ENCODE results near the gene GNG7.
A peak's percentile ranks its signal among the peaks of the same experiment; 100 is the strongest.
"Not testable (repeated sequence)": the region's sequence is repeated elsewhere in the genome, so short reads cannot be mapped to it uniquely, and the experiment has no call there.

GNG7 gene

GRCh38 chr19:2646866-2647535 lies 55.5 kb downstream of the GNG7 start:
- DNase-seq (ENCODE audit: low read depth in 2 of 2, low spot score in 1 of 2) = no peak

- no peak for DNase-seq (ENCODE audit: low read depth in 2 of 2, low spot score in 1 of 2)
Measured at GRCh38 chr19:2645826-2646225, 56.7 kb downstream of the GNG7 start.

DNA sequence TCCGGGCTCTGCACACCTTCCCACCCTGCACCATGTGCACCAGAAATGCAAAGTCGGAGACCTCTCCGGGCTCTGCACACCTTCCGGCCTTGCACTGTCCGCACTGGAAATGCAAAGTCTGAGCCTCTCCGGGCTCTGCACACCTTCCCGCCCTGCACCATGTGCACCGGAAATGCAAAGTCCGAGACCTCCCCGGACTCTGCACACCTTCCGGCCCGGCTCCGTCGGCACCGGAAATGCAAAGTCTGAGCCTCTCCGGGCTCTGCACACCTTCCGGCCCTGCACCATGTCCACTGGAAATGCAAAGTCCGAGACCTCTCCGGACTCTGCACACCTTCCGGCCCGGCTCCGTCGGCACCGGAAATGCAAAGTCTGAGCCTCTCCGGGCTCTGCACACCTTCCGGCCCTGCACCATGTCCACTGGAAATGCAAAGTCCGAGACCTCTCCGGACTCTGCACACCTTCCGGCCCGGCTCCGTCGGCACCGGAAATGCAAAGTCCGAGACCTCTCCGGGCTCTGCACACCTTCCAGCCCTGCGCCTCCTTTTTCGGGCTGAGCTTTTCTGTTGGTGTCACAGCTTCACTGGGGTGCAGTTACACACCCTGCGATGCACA lies 59.3 kb downstream of the GNG7 start:
- not testable (repeated sequence) for DNase-seq (ENCODE audit: low read depth in 2 of 2, low spot score in 1 of 2)

DNA sequence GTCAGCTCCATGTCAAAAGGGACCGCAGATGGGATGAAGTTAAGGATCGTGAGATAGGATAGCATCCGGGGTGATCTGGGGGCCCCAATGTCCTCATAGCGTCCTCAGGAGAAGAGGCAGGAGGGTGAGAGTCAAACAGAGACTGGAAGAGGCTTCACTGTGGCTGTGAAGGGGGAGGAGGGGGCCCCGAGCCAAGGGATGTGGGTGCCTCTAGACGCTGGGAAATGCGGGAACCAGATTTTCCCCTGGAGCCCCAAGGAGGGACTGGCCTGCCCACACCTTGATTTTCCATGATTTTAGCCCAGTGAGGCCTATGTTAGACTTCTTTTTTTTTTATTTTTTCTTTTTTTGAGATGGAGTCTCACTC lies 61.2 kb downstream of the GNG7 start:
- DNase-seq (ENCODE audit: low read depth in 2 of 2, low spot score in 1 of 2) = no peak

DNA sequence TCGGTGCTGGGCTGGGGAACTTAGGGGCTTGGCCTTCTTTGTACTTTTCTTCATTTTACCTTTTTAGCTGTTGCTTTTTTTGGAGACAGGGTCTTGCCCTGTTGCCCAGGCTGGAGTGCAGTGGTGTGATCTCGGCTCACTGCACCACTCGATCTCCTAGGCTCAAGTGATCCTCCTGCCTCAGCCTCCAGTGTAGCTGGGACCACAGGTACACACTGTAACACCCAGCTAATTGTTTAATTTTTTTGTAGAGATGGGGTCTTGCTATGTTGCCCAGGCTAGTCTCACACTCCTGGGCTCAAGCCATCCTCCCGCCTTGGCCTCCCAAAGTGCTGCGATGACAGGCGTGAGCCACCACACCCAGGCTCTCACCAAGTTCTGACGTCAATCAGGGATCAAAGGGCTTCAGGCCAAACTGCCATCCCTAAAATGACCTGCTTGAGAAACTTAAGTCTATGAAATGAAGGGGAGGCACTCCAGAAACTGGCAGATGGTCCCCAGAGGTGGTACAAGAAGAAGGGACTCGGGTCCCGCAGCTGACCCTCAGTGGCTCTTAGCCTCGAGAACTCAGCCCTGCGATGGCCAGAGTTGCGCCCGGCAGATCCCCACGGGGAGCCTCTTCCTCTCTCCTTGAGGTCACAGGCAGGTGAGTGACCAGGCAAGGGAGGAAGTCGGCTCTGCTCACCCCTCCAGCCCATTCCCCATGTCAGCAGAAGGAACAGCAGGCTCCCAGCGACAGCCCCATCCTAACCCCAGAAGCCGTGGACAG lies 61.7 kb downstream of the GNG7 start:
- DNase-seq (ENCODE audit: low read depth in 2 of 2, low spot score in 1 of 2) = no peak

DNA sequence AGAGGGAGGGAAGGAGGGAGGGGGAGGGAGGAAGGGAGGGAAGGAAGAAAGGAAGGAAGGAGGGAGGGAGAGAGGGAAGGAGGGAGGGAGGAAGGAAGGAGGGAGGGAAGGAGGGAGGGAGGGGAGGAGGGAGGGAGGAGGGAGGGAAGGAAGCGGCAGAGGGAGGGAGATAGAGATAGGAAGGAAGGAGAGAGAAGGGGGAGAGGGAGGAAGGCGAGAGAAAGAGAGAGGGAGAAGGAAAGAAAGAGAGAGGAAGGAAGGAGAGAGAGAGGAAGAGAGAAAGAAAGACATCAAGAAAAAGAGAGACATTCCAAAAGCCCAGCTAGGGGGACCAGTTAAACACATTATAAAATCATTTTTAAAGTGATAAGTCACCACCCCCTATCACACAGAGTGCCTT lies 62.5 kb downstream of the GNG7 start:
- no peak for DNase-seq (ENCODE audit: low read depth in 2 of 2, low spot score in 1 of 2)

- no peak for DNase-seq (ENCODE audit: low read depth in 2 of 2, low spot score in 1 of 2)
Measured at GRCh38 chr19:2638417-2638940, 64.0 kb downstream of the GNG7 start.

DNA sequence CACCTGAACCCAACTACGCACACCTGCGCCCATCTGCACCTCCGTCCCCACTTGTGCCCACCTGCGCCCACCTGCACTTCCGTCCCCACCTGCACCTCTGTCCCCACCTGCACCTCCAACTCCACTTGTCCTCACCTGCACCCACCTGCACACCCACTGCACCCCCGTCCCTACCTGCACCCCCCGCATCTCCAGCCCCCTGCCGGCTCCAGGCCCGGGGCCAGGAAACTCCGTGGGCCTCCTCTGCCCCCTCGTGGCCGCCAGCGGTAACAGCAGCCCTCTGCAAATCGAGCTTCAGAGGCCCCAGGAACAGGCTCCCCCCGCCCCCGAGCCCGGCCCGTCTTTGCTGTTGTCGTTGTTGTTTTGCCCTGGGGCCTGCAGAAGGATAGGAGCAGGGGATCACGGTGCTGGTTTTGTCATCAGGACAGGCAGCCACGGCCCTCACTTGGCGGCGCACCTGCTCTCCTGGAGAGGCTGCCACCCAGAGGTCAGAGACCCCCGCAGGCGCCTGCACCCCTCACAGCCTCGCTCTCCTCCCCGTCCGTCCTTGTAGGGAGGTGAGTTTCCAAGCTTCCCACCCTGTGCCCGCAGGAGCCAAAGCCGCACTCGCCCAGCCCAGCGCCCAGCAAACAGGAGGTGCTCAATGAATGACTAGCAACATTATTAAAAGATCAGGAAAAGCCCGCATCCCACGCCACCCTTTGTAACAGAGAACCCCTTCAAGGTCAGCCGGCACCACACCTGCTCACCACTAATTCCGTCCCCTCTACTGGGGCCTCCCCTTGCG lies 65.4 kb downstream of the GNG7 start:
- DNase-seq (ENCODE audit: low read depth in 2 of 2, low spot score in 1 of 2) = peak; percentile 39 to 59

DNA sequence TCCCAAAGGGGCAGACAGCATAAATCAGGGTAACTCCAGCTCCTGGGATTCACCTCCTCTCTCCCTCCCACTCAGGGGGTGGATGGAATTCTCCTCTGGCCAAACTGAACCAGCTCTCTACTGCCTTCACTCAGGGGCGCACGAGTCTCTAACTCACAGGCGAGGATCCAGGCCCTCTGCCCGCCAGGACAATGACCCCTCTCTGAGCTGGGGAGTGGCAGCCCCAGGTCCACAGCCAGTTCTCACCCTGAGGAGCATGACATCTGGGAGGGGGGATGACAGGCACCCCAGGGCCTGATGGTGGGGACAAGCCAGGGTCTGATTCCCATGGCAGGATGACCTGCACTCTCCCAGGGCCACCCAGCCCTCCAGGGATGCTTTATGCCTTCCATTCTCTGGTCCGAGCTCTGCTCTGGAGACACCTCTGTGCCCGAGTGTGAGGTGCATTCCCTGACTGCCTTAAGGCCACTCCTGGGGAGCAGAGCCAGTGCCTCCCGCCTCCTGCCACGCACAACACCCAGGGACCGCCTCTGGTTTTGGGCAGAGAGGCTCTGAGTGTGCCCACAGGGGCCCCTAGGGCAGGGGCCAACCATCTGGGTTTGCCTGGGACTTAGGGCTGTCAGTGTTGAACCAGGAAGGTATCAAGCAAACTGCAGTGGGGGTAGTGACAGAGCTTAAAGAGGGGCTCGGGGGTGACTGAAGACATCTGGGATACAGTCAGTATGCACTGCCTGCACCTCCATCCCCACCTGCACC lies 66.2 kb downstream of the GNG7 start:
- DNase-seq (ENCODE audit: low read depth in 2 of 2, low spot score in 1 of 2) = no peak

DNA sequence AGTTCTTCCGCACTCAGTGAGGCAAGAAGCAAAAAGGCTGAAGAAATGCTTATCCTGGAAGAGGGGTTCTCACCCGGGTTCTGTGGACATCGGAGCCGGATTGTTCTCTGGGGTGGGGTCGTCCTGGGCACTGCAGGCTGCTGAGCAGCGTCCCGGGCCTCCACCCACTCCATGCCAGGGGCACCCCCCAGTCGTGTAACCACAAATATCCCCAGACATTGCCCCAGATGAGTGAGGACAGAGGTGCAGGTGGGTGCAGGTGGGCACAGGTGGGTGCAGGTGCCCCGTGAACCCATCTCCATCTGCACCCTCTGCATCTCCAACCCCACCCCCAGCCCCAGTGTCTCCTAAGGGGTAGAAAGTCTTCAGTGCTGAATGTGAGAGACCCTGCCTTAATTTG lies 67.5 kb downstream of the GNG7 start:
- DNase-seq (ENCODE audit: low read depth in 2 of 2, low spot score in 1 of 2) = no peak

GRCh38 chr19:2634228-2634951 lies 68.1 kb downstream of the GNG7 start:
- no peak for DNase-seq (ENCODE audit: low read depth in 2 of 2, low spot score in 1 of 2)

- no peak for DNase-seq (ENCODE audit: low read depth in 2 of 2, low spot score in 1 of 2)
Measured at GRCh38 chr19:2633693-2634075, 68.8 kb downstream of the GNG7 start.

DNA sequence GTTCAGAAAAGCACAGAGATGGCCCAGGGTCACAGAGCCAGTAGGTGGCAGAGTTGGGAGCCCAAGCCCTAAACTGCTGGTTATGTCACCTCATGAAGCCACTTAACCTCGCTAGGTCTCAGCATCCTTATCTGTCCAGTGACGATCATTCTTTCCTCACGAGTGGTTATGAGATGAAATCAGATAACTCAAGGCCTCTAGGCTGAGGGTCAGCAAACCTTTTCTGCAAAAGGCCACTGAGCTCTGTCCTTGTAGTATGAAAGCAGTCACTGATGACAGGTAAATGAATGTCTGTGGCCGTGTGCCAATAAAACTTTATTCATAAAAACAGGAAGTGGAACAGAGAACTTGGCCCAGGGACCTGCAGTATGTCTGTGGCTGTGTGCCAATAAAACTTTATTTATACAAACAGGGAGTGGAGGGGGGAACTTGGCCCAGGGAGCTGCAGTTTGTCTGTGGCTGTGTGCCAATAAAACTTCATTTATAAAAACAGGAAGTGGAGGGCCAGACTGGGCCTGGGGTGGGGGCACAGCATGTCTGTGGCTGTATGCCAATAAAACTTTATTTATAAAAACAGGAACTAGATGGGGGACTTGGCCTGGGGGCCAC lies 71.2 kb downstream of the GNG7 start:
- DNase-seq (ENCODE audit: low read depth in 2 of 2, low spot score in 1 of 2) = no peak

DNA sequence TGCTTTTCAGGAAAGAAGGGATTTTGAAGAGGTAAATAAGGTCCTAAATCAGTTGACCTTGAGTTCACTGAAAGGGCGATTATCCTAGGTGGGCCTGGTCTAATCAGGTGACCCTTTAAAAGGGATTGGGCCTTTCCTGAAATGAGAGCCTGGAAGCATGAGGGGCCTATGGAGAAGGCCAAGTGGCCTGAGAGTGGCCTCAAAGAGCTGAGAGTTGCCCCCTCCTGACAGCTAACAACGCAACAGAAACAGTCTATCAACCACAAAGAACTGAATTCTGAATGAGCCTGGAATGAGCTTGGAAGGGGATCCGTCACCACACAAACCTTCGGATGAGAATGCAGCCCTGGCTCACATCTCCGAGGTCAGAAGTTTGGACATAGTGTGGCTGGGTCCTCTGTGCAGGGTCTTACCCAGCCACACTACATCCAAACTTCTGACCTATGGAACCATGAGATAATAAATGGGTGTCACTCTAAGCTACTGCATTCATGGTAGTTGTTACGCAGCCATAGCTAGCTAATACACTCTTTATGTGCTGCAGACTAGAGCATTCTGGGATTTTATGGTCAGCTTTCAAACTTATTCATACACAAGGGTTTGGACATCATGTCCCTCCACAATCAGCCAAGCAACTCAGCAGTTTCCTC lies 72.0 kb downstream of the GNG7 start:
- no peak for DNase-seq (ENCODE audit: low read depth in 2 of 2, low spot score in 1 of 2)

GRCh38 chr19:2629491-2630351 lies 72.8 kb downstream of the GNG7 start:
- no peak for DNase-seq (ENCODE audit: low read depth in 2 of 2, low spot score in 1 of 2)

DNA sequence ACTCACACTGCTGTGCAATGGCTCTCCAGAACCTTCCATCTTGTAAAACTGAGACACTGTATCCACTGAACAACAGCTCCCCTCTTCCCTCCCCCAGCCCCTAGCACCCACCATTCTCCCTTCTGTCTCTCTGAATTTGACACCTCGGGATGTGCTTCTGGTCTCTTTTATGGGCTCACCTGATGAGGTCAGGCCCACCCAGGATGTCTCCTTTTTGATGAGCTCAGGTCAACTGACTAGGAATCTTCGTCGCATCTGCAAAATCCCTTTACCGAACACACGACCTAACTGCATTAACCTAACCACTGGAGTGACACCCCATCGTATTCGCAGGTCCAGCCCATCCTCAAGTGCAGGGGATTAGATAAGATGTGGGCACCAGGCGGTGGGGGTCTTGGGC lies 73.9 kb downstream of the GNG7 start:
- DNase-seq (ENCODE audit: low read depth in 2 of 2, low spot score in 1 of 2) = no peak

DNA sequence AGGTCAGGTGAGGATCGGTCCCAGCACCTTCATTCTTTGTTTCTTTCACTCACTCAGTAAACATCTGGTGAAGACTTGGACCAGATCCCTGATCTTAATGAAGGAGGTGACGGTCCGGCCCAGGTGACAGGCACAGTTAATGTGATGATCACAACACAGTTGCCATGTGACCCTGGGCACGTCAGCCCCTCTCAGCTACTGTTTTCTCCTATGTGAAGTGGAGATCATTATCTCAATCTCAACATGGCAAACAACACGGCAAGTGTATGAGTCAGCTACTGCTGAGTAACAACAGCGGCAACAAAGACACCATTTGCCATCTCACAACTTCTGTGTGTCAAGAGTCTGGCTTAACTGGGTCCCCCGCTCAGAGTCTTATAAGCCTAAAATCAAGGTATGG lies 74.6 kb downstream of the GNG7 start:
- DNase-seq (ENCODE audit: low read depth in 2 of 2, low spot score in 1 of 2) = no peak

- no peak for DNase-seq (ENCODE audit: low read depth in 2 of 2, low spot score in 1 of 2)
Measured at GRCh38 chr19:2627319-2627829, 75.1 kb downstream of the GNG7 start.

Measured in stimulated activated CD8-positive, alpha-beta memory T cell treated with anti-CD3 and anti-CD28 coated beads, Interleukin-4, amount 100 ng/mL, for 1 hour (primary cell).